ENCODE results near the gene EPHA3. TPM values are rescaled to one million over a fixed set of nuclear protein-coding genes. Genes with fewer than 3 reads are reported as not detected.

Gene EPHA3
- total RNA-seq, 6 donors from 2014 or later = 0.46 to 3.9 (median 0.79) TPM; not detected in 1

GRCh38 chr3:89300526-89300925 is 193.1 kb downstream of the EPHA3 start:
- ATAC-seq (ENCODE audit: low FRiP score in 2 of 2) (no peak), DNase-seq (no peak)
- H3K36me3 ChIP-seq = no peaks in the 10 kb centered on the region
- H3K27me3 ChIP-seq = no peaks in the 10 kb centered on the region
- WGBS, 2 donors = 37 to 57% methylated on average over 2 of the region's 2 CpGs
- H3K9me3 ChIP-seq = no peaks in the 10 kb centered on the region
- H3K27ac ChIP-seq = no peak overlapping the region
- H3K4me3 ChIP-seq = no peak overlapping the region
- TF ChIP-seq POLR2AphosphoS5 (IDR thresholded peaks at IDR 0.05) = no peak
- no peak for TF ChIP-seq POLR2A (IDR thresholded peaks at IDR 0.05)
- TF ChIP-seq EP300 (IDR thresholded peaks at IDR 0.05) = no peak
- TF ChIP-seq CTCF (IDR thresholded peaks at IDR 0.05) = no peak
- H3K4me1 ChIP-seq = no peaks in the 10 kb centered on the region

GRCh38 chr3:89300981-89301380 is 193.6 kb downstream of the EPHA3 start:
- no peaks in the 10 kb centered on the region for H3K36me3 ChIP-seq
- H3K4me3 ChIP-seq = no peak overlapping the region
- H3K27ac ChIP-seq = no peak overlapping the region
- no peak for TF ChIP-seq POLR2A (IDR thresholded peaks at IDR 0.05)
- no peaks in the 10 kb centered on the region for H3K4me1 ChIP-seq
- ATAC-seq (ENCODE audit: low FRiP score in 2 of 2) (no peak), DNase-seq (no peak)
- 37 to 44% methylated on average over 2 of the region's 2 CpGs for WGBS, 2 donors
- H3K9me3 ChIP-seq = no peaks in the 10 kb centered on the region
- H3K27me3 ChIP-seq = no peaks in the 10 kb centered on the region

- no peak for TF ChIP-seq POLR2A (IDR thresholded peaks at IDR 0.05)
- no peak for TF ChIP-seq EP300 (IDR thresholded peaks at IDR 0.05)
- no peak for TF ChIP-seq POLR2AphosphoS5 (IDR thresholded peaks at IDR 0.05)
- TF ChIP-seq CTCF (IDR thresholded peaks at IDR 0.05) = no peak
- DNase-seq (no peak), ATAC-seq (ENCODE audit: low FRiP score in 2 of 2) (no peak)
- H3K4me3 ChIP-seq = no peak overlapping the region
- H3K36me3 ChIP-seq = no peaks in the 10 kb centered on the region
- H3K27ac ChIP-seq = no peak overlapping the region
- H3K27me3 ChIP-seq = no peaks in the 10 kb centered on the region
- no peaks in the 10 kb centered on the region for H3K4me1 ChIP-seq
- H3K9me3 ChIP-seq = no peaks in the 10 kb centered on the region
These were observed 196.3 kb downstream of the EPHA3 start for GRCh38 chr3:89303701-89304100.

- Histone ChIP-seq H3K36me3 (no peaks in the 10 kb centered on the region), H3K4me1 (no peaks in the 10 kb centered on the region), H3K4me3 (no peak overlapping the region), H3K9me3 (no peaks in the 10 kb centered on the region), H3K27ac (no peak overlapping the region), H3K27me3 (no peaks in the 10 kb centered on the region)
- no peak for ATAC-seq (ENCODE audit: low FRiP score in 2 of 2)
- 61 to 79% methylated on average over 2 of the region's 2 CpGs for WGBS, 2 donors
- no peak for DNase-seq
- no peak for TF ChIP-seq CTCF (IDR thresholded peaks at IDR 0.05)
- TF ChIP-seq EP300 (IDR thresholded peaks at IDR 0.05) = no peak
These were observed 199.1 kb downstream of the EPHA3 start for GRCh38 chr3:89306540-89306939.

GRCh38 chr3:89311581-89311980 is 204.2 kb downstream of the EPHA3 start:
- no peak for TF ChIP-seq POLR2A (IDR thresholded peaks at IDR 0.05)
- no peak for TF ChIP-seq CTCF (IDR thresholded peaks at IDR 0.05)
- TF ChIP-seq EP300 (IDR thresholded peaks at IDR 0.05) = no peak
- WGBS, 2 donors = 51 to 78% methylated on average over 2 of the region's 2 CpGs
- no peaks in the 10 kb centered on the region for H3K9me3 ChIP-seq
- DNase-seq (no peak), ATAC-seq (ENCODE audit: low FRiP score in 2 of 2) (no peak)
- no peaks in the 10 kb centered on the region for H3K36me3 ChIP-seq
- no peak overlapping the region for H3K27ac ChIP-seq
- no peak overlapping the region for H3K4me3 ChIP-seq
- H3K4me1 ChIP-seq = no peaks in the 10 kb centered on the region
- no peaks in the 10 kb centered on the region for H3K27me3 ChIP-seq
